NCI-H2107 (cell line): Measurements from ENCODE around the gene POLR3B.
"Not testable (repeated sequence)": the region's sequence is repeated elsewhere in the genome, so short reads cannot be mapped to it uniquely, and the experiment has no call there.

Experiments used
- DNase-seq: peaks from one replicate; lab custom pipeline; 2025; lab: John Stamatoyannopoulos, UW

The POLR3B gene

DNA sequence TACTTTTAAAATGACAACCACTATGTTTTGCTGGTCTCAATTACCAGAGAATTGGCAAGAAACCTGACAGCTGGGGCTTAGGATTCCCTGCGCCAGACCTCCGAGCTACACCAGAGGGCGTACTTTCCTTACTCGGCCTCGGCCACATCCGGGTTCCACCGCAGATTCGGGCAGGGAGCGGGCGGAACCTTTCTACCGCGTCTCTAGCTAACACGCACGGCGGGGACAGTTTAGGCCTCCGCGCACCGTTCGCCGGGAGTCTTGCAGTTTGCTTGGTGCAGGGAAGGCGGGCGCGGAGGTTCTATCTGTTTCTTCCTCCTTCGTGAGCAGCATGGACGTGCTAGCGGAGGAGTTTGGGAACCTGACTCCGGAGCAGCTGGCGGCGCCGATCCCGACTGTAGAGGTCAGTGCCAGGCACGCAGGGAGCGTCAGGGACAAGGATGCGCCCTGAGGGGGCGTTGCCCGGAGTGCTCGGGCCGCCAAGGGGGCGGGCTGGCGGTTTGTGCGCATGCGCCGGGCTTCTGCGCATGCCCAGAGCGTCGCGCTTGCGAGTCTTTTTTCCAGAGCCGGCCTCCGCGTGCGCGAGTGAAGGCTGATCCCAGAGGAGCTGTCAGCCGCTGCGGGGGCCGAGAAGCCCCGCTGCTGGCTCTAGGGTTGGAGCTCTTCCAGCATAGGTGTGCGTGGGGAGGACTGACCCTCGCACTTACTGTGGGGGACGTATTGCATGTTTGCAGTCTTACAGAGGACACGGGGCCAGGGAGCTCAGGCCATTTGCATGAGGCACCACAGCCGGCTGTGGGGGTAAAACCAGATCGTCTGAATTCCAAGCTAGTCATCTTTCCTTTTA, at the start of gene POLR3B:
TSS of gene POLR3B (plus strand) at position 200 of the 847 bp plus-strand sequence. CDS start at position 332, 132 bp downstream.
- DNase-seq: peak; percentile 95

DNA sequence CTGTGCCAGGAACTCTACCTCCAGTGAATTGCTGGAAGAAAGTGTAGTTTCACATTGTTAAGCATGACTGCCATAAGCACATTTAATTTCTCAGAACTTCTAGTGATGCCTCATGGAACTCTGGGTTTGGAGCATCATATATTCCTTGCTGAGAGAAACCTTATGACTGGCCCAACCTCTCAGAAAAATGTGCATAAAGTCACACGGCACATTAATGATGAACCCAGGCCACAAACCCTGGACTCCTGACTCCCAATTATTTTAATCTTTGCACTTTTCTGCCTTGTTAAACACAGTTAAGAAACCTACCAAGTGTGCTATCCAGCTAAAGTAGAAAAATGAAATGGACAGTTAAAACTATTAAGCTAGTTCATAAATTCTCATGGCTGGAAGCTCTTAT, 49.4 kb upstream of the POLR3B start:
- DNase-seq: no peak

DNA sequence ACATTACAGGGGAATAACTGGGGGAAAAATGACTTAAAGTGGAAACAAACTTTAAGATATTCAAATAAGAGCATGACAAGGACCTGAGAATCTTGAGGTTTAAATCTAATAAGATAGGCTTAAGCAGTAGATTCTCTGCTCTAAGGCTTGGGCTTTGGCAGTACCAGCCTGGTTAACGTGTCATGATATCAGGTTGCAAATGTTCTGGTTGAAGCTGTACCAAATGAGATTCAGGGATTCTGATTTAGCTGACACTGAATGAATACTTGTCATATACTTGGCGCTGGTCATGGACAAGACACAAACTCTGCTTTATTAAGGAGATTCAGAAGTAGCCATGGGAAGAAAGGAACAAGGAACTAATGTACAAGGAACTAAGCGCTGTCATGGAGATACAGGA, 48.9 kb upstream of the POLR3B start:
- DNase-seq: no peak

DNA sequence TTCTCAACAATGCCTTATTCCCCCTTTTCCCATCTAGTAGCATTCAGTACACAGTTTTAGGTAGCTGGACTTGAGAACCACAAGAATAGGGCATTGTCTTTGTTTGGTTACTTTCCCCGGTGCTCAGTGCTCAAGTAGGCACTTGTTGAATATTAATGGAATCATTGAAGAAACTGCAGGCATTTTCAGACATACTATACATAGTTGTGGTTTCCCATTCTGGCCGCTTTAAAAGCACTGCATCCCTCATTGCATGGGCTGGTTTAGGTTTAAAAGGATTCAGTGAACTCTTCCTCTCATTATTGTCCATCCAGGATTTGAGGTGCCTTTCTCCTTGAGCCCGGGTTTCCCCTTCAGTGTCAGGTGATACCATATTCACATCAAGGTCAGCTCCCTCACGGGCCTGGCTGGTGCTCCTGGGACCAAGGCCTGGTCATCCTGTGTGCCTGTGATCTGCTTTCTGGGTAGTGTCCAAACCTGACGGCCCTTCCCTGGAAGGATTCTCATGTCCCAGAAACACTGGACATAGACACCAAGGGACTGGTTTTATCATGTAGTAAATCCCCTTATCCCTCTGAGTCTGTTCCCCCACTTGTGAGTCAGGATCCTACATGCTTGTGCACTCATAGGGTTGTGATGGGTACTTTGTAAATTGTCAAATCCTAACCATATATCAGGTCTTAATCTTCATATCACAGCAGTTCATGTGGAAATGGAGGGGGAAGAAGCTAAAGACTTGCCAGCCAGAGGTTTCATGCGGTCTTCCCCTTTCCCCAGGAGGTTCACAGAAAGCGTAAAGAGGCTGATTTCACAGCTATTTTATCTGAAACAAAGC, 47.7 kb upstream of the POLR3B start:
- no peak for DNase-seq

DNA sequence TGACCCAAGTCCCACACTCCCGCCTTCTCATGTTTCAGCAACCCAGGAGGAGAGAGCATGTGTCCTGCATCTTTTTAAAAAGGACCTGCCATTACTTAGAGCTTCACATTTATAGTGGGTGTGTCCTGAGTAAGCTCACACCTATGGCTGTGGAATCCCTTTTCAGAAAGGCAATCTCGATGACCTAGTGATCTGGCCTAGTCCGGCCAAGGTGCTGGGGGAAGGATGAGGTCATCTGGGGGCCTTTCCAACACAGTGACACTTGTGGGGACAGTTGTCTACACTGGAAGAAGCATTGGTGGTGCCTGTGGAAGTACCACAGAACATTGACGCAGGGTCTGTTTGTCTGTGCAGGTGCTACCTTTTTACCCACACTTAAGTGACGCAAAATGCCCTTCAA, 46.9 kb upstream of the POLR3B start:
- no peak for DNase-seq

DNA sequence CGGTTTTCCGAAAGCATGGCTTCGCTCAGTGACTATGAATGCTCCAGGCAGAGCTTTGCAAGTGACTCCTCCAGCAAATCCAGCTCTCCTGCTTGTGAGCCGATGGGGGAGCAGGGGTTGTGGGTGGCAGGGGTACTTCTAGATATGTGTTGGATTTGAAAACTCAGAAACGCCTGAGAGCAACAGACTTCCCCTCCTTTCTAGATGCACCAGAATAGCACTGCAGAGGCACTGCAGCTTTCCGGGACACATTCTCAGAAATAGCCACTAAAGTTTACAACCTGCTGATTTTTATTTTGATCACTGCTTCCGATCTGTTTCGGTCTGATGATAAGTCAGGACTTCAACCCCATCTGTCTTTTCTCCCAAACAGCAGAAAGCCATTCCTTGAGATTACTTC, 46.4 kb upstream of the POLR3B start:
- DNase-seq: no peak

DNA sequence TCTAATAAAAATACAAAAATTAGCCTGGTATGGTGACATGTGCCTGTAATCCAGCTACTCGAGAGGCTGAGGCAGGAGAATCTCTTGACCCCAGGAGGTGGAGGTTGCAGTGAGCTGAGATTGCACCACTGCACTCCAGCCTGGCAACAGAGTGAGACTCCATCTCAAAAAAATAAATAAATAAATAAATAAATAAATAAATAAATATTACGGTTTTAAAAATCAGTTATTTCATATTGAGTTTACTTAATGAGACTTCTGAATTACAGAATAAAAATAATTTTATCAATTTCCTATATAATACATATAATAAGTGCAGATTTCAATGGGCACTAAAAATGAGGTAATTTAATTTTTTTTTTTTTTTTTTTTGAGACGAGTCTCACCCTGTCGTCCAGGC, 44.1 kb upstream of the POLR3B start:
- not testable (repeated sequence) for DNase-seq

DNA sequence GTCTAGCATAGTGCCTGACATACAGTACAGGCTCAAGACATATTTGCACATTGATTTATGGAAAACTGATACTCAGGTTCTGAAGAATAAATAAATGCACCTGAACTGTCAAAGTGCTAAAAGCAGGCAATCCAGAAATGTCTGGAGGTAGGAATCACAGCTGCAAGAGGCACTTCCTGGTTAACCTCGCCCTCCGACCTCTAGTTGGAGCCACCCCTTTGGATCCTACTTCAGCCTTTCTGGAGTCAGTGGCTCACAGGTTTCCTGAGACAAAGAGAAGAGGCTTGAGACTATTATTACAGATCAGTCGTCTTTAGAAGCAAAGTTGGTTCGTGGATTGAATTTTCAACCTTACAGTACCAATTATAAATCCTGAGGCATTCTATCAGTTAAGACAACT, 42.0 kb upstream of the POLR3B start:
- no peak for DNase-seq

DNA sequence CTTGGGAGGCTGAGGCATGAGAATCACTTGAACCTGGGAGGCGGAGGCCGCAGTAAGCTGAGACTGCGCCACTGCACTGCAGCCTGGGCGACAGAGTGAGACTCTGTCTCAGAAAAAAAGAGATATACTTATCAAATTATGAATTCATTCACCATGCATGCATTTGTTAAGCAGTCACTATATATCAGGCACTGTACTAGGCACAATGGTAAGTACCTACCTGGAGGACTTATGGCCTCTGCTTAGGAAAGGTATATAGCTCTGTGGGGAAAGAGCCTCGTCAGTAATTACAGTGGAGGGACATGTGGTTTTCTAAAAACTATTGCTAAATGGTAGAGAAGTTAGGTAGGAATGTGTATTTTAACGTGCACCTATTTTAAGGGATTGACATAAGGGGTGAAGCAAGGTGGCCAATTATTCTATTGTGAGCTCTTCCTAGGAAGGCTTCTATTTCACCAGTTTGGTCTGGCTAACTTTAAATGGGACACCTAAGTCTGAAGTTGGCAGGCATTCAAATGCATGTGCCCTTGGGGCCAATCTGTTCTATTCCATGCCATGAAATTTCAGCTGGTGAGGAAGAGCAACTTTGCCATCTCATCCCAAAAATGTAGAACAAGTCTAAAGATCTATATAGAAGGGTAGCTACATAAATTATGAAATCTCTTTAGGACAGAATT, 40.0 kb upstream of the POLR3B start:
- DNase-seq: no peak

DNA sequence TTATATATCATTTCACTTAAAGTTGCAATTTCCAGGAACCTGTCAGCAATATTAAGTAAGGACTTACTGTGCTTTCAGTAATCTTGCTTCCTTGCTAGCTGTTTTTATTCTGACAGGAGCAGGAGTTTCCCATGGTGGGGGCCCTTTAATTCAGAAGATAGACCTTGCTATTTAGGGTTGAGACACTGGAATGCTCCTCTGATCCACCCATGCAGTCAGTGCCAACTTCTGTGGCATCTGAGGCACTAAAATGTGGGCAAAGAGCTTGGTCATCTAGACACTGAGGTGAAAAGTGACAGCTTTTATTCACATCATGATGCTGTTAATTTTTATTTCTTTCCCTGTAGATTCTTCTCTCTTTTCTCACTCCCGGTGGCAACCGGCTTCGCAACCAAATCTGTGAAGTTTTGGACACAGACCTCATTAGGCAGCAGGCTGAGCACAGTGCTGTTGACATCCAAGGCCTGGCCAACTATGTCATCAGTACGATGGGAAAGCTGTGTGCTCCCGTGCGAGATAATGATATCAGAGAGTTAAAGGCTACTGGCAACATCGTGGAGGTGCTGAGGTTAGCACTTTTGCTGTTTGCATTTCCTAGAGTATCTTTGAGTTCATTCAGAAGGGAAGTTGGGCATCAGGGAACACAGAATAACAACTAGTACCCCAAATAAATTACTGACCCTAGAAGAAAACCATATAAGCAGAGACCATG, 36.3 kb upstream of the POLR3B start:
- DNase-seq: no peak

DNA sequence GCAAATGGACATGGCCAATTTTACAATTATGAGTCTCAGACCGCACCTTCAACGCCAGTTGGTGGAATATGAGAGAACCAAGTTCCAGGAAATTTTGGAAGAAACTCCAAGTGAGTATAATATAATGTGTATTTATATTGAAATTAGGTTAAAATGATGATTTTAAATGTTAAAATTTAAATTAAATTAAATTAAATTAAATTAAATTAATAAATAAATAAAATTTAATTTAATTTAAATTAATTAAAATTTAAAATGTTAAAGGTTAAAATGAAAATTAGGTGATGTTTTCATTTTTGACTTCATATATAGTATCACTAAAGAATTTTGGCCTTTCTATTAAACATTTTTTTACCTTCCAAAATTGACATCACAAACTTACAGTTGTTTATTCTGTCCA, 34.0 kb upstream of the POLR3B start:
- DNase-seq: no peak

DNA sequence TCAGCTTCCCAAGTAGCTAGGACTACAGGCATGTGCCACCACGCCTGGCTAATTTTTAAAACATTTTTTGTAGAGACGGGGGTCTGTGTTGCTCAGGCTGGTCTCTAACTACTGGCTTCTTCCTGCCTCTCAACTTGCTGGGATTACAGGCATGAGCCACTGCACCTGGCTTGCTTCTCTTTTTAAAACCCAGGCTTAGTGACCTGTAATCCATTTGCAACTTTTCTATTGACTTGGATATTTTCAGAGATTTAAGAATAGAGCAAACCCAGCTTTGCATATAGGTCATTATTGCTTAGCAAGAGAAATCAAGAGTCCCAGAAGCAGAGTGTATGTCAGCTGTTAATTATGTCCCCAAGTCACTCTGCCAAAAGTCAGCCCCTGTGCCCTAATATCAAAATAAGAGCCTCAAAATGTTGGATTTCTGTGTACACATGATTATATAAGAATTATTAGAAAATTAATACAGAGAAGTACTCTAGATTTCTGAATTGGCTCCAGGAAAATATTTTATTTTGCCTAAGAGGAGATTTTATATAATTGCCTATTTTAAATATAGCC, 30.2 kb upstream of the POLR3B start:
- no peak for DNase-seq

DNA sequence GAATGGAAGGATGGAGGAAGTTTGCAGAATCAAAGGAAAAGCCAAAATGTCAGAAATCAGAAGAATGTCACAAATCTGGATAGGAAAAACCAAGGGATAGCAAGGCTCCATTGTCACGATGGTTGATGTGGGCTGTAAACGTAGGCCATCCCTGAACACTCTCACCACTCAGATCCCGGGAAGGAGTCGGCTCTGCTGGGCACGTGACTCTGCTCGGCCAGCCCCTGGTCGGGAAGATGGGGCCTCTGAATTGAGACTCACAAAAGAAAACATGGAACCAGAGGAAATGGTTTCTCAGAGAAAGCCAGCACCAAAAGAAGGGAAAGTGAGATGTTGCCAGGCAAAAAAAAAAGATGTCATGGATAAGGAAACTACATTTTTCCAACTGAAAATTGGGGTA, 28.8 kb upstream of the POLR3B start:
- DNase-seq: no peak

DNA sequence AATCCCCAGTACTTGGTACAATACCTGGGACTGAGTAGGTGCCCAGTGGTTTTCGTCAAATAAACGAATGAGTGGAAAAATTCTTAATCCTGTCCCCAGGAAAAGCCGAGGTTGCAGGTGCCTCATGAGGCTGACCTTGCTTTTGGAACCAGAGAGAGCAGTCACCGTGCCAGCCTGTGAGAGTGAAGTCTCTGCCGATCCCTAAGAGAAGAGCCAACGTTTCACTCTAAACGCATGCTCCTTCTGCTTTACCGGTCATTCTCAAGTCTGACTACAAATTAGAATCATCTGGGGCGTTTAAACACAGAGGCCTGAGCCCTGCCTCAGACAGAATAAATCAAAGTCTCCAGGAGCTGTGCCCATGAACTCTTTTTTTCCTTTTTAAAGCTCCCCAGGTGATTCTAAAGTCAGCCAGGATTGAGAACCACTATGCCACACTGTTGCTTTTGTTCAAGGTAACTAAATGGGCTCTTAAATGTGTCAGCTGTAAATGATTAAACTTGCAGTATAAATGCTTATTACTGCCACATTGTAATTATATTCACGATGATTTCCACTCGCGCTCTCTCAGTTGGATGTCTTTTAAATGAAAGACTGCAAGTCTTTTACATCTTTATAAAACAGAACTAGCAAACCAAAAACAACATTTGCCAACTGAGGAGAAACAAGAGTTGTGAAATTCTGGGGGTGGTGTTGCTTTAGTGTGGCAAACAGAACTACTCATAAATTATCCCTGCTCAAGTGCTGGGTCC, 28.1 kb upstream of the POLR3B start:
- DNase-seq: no peak

DNA sequence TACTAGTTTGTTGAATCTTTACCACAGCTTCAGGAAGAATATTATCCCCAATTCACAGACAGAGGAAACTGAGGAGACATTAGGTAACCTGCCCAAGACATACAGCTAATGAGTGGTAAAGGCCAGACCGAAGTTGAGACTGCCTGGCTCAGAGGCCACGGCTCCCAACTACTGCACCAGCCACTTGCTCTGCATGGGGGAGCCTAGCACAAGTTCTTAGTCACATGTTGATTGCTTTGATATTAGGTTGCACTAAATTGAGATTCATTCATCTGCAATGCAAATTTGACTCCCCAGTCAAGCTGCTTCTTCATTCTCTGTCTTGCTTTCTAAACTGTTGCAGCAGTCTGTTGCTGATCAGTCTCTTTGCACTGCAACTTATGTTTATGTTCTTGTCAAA, 25.9 kb upstream of the POLR3B start:
- DNase-seq: no peak

DNA sequence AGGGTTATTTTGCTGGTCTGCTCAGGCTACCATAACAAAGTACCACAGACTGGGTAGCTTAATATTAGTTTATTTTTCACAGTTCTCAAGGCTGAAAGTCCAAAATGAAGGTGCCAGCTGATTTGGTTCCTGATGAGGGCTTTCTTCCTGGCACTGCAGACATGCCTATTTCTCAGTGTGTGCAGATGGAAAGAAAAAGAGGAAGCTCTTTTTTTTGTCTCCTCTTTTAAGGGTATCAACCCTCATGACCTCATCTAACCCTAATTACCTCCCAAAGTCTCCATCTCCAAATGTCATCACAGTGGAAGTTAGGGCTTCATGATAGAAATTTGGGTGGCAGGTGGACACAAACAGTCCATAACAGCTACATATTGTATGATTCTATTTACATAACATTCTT, 25.0 kb upstream of the POLR3B start:
- no peak for DNase-seq

DNA sequence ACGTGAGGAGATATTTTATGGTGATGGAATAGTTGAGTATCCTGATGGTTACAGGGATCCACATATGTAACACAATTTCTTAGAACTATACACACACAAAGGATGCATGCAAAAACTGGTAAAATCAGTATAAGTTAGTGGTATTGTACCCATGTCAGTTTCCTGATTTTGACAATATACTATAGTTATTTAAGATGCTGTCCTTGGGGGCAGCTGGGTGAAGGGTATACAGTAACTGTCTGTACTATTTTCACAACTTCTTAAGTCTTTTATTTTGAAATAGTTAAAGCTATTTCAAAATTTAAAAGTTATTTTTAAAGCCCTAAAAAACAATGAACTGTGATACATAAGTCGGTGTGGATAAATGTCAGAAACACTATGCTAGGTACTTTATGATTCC, 24.5 kb upstream of the POLR3B start:
- no peak for DNase-seq

DNA sequence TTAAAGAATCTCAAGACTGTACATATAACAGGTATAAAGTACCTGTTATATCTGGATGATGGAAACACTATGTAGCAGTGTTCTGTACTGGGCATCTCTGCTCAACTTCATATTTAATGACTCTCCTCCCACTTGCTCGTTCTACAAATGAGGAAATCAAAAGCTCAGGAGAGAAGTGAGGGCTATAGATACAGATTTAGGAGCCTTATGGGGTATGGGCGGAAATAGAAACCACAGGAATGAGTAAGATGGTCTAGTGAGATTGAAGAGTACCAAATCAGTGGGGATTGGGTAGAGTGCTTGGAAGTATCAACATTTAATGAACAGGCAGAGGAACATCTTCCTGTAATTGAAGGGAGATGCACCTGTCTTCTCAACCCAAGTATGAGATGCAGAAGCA, 23.8 kb upstream of the POLR3B start:
- no peak for DNase-seq

DNA sequence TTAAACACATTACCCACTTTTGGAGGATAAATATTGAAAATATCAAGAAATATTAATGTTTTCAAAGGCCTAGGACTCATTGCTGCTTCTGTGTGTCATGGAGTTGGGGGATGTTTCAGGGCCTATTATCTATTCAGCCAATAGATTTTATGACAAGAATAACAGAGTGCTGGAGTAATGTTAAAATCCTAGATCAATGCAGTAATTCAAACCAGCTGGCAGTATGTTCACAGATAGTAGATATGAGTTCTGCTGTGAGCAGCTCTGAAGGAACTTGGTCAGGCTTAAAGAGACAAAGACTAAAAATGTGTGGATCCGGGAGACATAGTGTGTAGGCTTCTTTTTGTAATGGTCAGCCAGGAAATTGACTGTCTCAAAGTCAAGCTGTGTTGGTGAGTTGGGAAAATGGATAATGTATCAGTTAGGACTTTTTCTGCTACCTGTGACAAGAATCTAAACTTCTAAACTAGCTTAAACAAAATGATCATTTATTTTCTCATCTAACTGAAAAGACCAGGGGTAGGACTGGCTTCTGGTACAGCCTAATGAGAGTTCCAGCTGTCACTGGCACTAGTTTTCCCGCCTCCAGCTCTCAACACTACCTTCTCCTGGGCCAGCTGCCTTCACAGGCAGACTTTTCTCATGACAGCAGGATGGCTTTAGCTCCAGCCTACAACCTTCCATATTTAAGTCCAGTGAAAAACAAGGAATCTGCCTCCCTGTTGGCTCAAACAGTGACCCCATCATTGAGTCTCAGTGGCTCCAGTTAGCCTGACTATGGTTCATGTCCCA, 16.3 kb upstream of the POLR3B start:
- DNase-seq: no peak
